HL-60 (cell line): ENCODE data around the gene PRICKLE2.

Source experiments
- CTCF ChIP-seq: IDR thresholded peaks from one replicate; pipeline ENCODE4 v1.5.1; 2011; ENCODE audit warnings: low read length, control low read depth, inconsistent platforms; ENCODE audit not compliant: insufficient read depth
- GABPA ChIP-seq: IDR thresholded peaks from 2 replicates; pipeline ENCODE4 v1.6.1; 2012; ENCODE audit warnings: low read depth
- POLR2AphosphoS5 ChIP-seq: IDR thresholded peaks from 2 replicates; pipeline ENCODE4 v1.6.1; 2012; ENCODE audit warnings: low read depth
- REST ChIP-seq: IDR thresholded peaks from 2 replicates; pipeline ENCODE4 v1.6.1; 2012; ENCODE audit warnings: low read depth; ENCODE audit not compliant: insufficient replicate concordance
- SPI1 ChIP-seq: IDR thresholded peaks from 2 replicates; pipeline ENCODE4 v1.6.1; 2012; ENCODE audit warnings: low read depth, mild to moderate bottlenecking, borderline replicate concordance

GRCh38 chr3:64215103-64215502, 10.2 kb downstream of the PRICKLE2 start:
- no peak for TF ChIP-seq CTCF
- TF ChIP-seq POLR2AphosphoS5: no peak
- TF ChIP-seq GABPA: no peak
- TF ChIP-seq REST: no peak
- no peak for TF ChIP-seq SPI1
